IMR-90 (cell line): ENCODE measurements around the gene LZTS3. TPM values are rescaled to one million over a fixed set of nuclear protein-coding genes. Genes with fewer than 3 reads are reported as not detected.
"Not testable (repeated sequence)": the region's sequence is repeated elsewhere in the genome, so short reads cannot be mapped to it uniquely, and the experiment has no call there.

Source experiments
- ATAC-seq: fragments of 200-7000 bp; cut with Tn5 transposase; 2 replicates; pipeline ENCODE4 v1.9.1; 2020; ENCODE audit warnings: low read depth, mild to moderate bottlenecking, moderate library complexity
- BruUV-seq: library from RNA; stranded (reverse); fragments of 400-500 nt; replicated peaks from 2 replicates; lab custom pipeline; 2021; lab: Mats Ljungman, UMichigan
- CTCF ChIA-PET: fragments of 300-600 bp; formaldehyde crosslinking; extraction: SDS; loops from one replicate; lab custom pipeline; 2021; ENCODE audit warnings: antibody characterized with exemption; lab: Yijun Ruan, JAX
- POLR2A ChIA-PET: fragments of 300-600 bp; sonication (Branson Sonifier 250); formaldehyde crosslinking; loops from one replicate; lab custom pipeline; 2022; ENCODE audit warnings: antibody characterized with exemption; ENCODE audit not compliant: unreplicated experiment; lab: Charles Lee
- DNase-seq: peaks from one replicate; pipeline ENCODE4 v3.0.0; 2013
- H2AFZ ChIP-seq: replicated peaks from 2 replicates; pipeline ENCODE3; 2013; ENCODE audit warnings: low read length, mild to moderate bottlenecking; ENCODE audit not compliant: poor library complexity
- H2AK5ac ChIP-seq: 2 replicates; pipeline ENCODE4 v1.6.1; 2013; ENCODE audit warnings: low read depth, low read length, inconsistent platforms
- H2AK9ac ChIP-seq: replicated peaks from 2 replicates; pipeline ENCODE3; 2013; ENCODE audit warnings: mild to moderate bottlenecking, low read depth, low read length, moderate library complexity; ENCODE audit not compliant: poor library complexity
- H2BK120ac ChIP-seq: 2 replicates; pipeline ENCODE4 v1.6.1; 2013; ENCODE audit warnings: low read depth, low read length, inconsistent platforms
- H2BK15ac ChIP-seq: 3 replicates; pipeline ENCODE4 v1.6.1; 2013; ENCODE audit warnings: low read depth, low read length, inconsistent platforms
- H2BK20ac ChIP-seq: 2 replicates; pipeline ENCODE4 v1.6.1; 2013; ENCODE audit warnings: low read depth, mild to moderate bottlenecking, inconsistent platforms, low read length, moderate library complexity
- H2BK5ac ChIP-seq: 2 replicates; pipeline ENCODE4 v1.6.1; 2013; ENCODE audit warnings: mild to moderate bottlenecking, low read depth, low read length, inconsistent platforms; ENCODE audit not compliant: poor library complexity, severe bottlenecking
- H3K14ac ChIP-seq: replicated peaks from 2 replicates; pipeline ENCODE4 v1.6.1; 2013; ENCODE audit warnings: low read depth, low read length, inconsistent platforms
- H3K18ac ChIP-seq: 2 replicates; pipeline ENCODE4 v1.6.1; 2013; ENCODE audit warnings: low read depth, low read length, control low read depth
- H3K23ac ChIP-seq: 2 replicates; pipeline ENCODE4 v1.6.1; 2013; ENCODE audit warnings: low read depth, low read length, inconsistent platforms
- H3K27ac ChIP-seq: 2 replicates; pipeline ENCODE4 v1.5.1; 2013; ENCODE audit warnings: mild to moderate bottlenecking, control low read depth, low read length; ENCODE audit not compliant: insufficient read depth
- H3K27me3 ChIP-seq: 2 replicates; pipeline ENCODE4 v1.6.1; 2013; ENCODE audit warnings: low read length; ENCODE audit not compliant: control insufficient read depth, insufficient read depth
- H3K36me3 ChIP-seq: 2 replicates; pipeline ENCODE4 v1.6.1; 2013; ENCODE audit warnings: low read length, mixed read lengths; ENCODE audit not compliant: control insufficient read depth, insufficient read depth
- H3K4ac ChIP-seq: 2 replicates; pipeline ENCODE4 v1.6.1; 2013; ENCODE audit warnings: low read depth, low read length, inconsistent platforms
- H3K4me1 ChIP-seq: 2 replicates; pipeline ENCODE4 v1.6.1; 2013; ENCODE audit warnings: low read length, mixed read lengths; ENCODE audit not compliant: control insufficient read depth, insufficient read depth
- H3K4me2 ChIP-seq: 2 replicates; pipeline ENCODE4 v1.6.1; 2013; ENCODE audit warnings: low read depth, mild to moderate bottlenecking, control low read depth, low read length, moderate library complexity
- H3K4me3 ChIP-seq: 2 replicates; pipeline ENCODE4 v1.5.1; 2013; ENCODE audit warnings: low read depth, mild to moderate bottlenecking, control low read depth, low read length, moderate library complexity; ENCODE audit not compliant: insufficient read depth
- H3K56ac ChIP-seq: 2 replicates; pipeline ENCODE4 v1.6.1; 2013; ENCODE audit warnings: low read length, inconsistent platforms; ENCODE audit not compliant: insufficient read depth; ENCODE audit errors: extremely low read depth
- H3K79me1 ChIP-seq, 2 experiments: 2 replicates each; pipeline ENCODE4 v1.6.1; 2013; ENCODE audit warnings: low read length in 2 of 2, inconsistent platforms in 1 of 2, low read depth in 1 of 2
- H3K9ac ChIP-seq: 2 replicates; pipeline ENCODE4 v1.6.1; 2013; ENCODE audit warnings: low read depth, low read length, control low read depth
- H3K9me1 ChIP-seq: 2 replicates; pipeline ENCODE4 v1.6.1; 2013; ENCODE audit warnings: low read length, inconsistent platforms; ENCODE audit not compliant: insufficient read depth
- H3K9me3 ChIP-seq: 2 replicates; pipeline ENCODE4 v1.6.1; 2013; ENCODE audit warnings: low read length; ENCODE audit not compliant: control insufficient read depth, insufficient read depth
- H4K20me1 ChIP-seq: 2 replicates; pipeline ENCODE4 v1.6.1; 2013; ENCODE audit warnings: low read length, inconsistent platforms; ENCODE audit not compliant: insufficient read depth
- H4K5ac ChIP-seq: 2 replicates; pipeline ENCODE4 v1.6.1; 2013; ENCODE audit warnings: mild to moderate bottlenecking, low read depth, low read length, control low read depth
- H4K8ac ChIP-seq, 2 experiments: 2 replicates each; pipeline ENCODE4 v1.6.1; 2013; ENCODE audit warnings: low read depth in 2 of 2, low read length in 2 of 2, control low read depth in 1 of 2, inconsistent platforms in 1 of 2
- H4K91ac ChIP-seq: 2 replicates; pipeline ENCODE4 v1.6.1; 2013; ENCODE audit warnings: low read depth, low read length, inconsistent platforms; ENCODE audit not compliant: insufficient read depth
- WGBS, 2 experiments: methylation state at CpG; one replicate each; pipeline versions ENCODE4 v1.1.5 to v1.1.7; 2013; ENCODE audit warnings: missing lambda C conversion rate in 2 of 2; ENCODE audit not compliant: insufficient read length in 1 of 2; ENCODE audit errors: extremely low coverage in 2 of 2; 5-methylcytosine and 5-hydroxymethylcytosine counted together
- dilution Hi-C: fragments of 300-500 bp; cut with HindIII; formaldehyde crosslinking; loops from one replicate; pipeline ENCODE4 v1.14.3; 2018; ENCODE audit warnings: low sequenced_read_pairs; ENCODE audit not compliant: unreplicated experiment
- in situ Hi-C: fragments of 300-500 bp; cut with MboI; formaldehyde crosslinking; loops from 3 replicates; pipeline ENCODE4 v1.14.3; 2019; ENCODE audit warnings: low sequenced_read_pairs, inconsistent platforms, mixed read lengths
- intact Hi-C: fragments of 100-400 bp; cut with micrococcal nuclease; formaldehyde crosslinking; loops from 2 replicates; pipeline ENCODE4 v1.10.0; 2022
- polyA plus RNA-seq, 3 experiments: library from polyadenylated mRNA; depleted of rRNA; stranded (reverse); fragments of >200 nt; gene quantifications; 2 replicates each; pipeline ENCODE4 v1.2.3, GENCODE V29; 2012; ENCODE audit warnings: low replicate concordance in 1 of 3
- total RNA-seq: library from RNA; depleted of rRNA; stranded (reverse); fragments of >200 nt; gene quantifications from 2 replicates; pipeline ENCODE4 v1.2.3, GENCODE V29; 2012

Gene LZTS3
- total and polyA plus RNA-seq, 2 of the 4 experiments (the other 2 are of a cell fraction): 1.4 to 3.2 TPM

DNA sequence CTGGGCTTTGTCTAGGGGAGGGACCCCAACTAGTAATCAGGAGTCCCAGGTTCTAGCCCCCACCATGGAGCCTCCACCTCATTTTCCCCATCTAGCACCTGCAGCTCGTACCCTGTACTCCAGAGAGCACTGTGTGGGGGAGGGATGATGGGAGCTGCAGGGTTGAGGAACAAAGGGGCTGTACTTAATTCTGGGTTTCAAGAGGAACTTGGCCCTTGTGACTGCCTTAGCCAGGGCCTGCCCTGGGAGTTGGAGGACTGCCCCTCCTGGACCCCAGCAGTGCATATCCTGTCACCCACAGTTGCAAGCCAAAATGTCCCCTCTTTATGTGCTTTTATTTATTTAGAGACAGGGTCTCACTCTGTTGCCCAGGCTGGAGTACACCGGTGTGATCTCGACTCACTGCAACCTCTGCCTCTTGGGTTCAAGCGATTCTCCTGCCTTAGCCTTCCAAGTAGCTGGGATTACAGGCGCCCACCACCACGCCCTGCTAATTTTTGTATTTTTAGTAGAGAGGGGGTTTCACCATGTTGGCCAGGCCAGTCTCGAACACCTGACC is 42.1 kb upstream of the LZTS3 start:
- H4K91ac ChIP-seq, H2BK120ac ChIP-seq, H3K4me1 ChIP-seq, ATAC-seq, H2BK15ac ChIP-seq, H3K23ac ChIP-seq, H3K9me1 ChIP-seq, H3K56ac ChIP-seq, POLR2A ChIA-PET, H3K27ac ChIP-seq, H2BK5ac ChIP-seq, H3K4me3 ChIP-seq, in situ Hi-C loops, H3K9me3 ChIP-seq, H2AK5ac ChIP-seq, H3K4me2 ChIP-seq, H4K20me1 ChIP-seq, BruUV-seq, DNase-seq, CTCF ChIA-PET, H4K5ac ChIP-seq, H2BK20ac ChIP-seq, H3K4ac ChIP-seq, H3K14ac ChIP-seq, H3K9ac ChIP-seq, H4K8ac ChIP-seq, H3K18ac ChIP-seq, H3K27me3 ChIP-seq, dilution Hi-C loops, H2AK9ac ChIP-seq: not testable (repeated sequence)
- Histone ChIP-seq H3K36me3 (peaks cover 22% of the 10 kb centered on the region), H2AFZ (peak overlapping the region; percentile 21), H3K79me1 (peaks cover 8 to 43% of the 10 kb centered on the region in 2 experiments; a peak in 3 of 4 replicates)
- no CpG with 5 or more reads among the region's 7 CpGs for WGBS, 2 experiments
- intact Hi-C loops: loop anchor here (10.0 kb wide), 1 partner anchor 259 kb away; the partner anchor contains the start of gene ATRN
